GM12892 (cell line): ENCODE data around the gene CCND3.

ENCODE experiments used
- POLR2A ChIP-seq: IDR thresholded peaks from 2 replicates; pipeline ENCODE4 v1.6.1; 2011; ENCODE audit warnings: low read depth, low read length, control low read depth
- POLR2AphosphoS5 ChIP-seq: IDR thresholded peaks from 2 replicates; pipeline ENCODE4 v1.6.1; 2011; ENCODE audit warnings: low read depth, low read length, control low read depth
- TAF1 ChIP-seq: IDR thresholded peaks from 2 replicates; pipeline ENCODE4 v1.6.1; 2011; ENCODE audit warnings: low read depth, mild to moderate bottlenecking, control low read depth, low read length, borderline replicate concordance

DNA sequence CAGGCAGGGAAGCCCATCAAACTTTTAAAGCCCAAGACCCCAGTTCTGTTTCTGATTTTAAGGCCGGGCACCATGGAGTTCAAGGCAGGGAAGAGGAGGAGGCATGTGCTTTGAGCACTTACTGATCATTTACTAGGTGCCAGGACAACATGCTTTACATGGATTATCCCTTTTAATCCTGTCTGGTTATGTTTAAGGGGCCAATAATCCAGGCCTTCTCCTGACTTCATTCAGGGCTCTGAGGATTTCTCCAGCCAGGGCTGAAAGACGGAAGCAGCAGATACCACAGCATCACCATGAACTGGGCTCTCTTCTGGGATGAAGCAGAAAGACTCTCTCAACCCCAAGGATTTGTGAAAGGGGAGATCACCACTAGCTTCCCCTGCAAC, 4.1 kb downstream of the CCND3 start:
- no peak for TF ChIP-seq POLR2A
- TF ChIP-seq POLR2AphosphoS5: no peak
- TF ChIP-seq TAF1: no peak
